Psoas muscle (tissue), 8 donors: Measurements from ENCODE around the gene PPDPF. TPM values are rescaled to one million over a fixed set of nuclear protein-coding genes. Genes with fewer than 3 reads are reported as not detected.

Experiments used
- ATAC-seq, 4 donors: fragments of 200-7000 bp; cut with Tn5 transposase; one replicate each; pipeline ENCODE4 v1.9.1; 2020; ENCODE audit warnings: moderate library complexity in 3 of 4, mild to moderate bottlenecking in 2 of 4
- DNase-seq, 2 donors: peaks; one replicate each; pipeline ENCODE4 v3.0.0-alpha.2; 2020
- H3K27ac ChIP-seq: fragments of 200-600 bp; one replicate; pipeline ENCODE4 v1.8.0; 2022
- H3K27me3 ChIP-seq, 3 donors: fragments of 200-600 bp in 1 of 3; one replicate each; pipeline versions ENCODE4 v1.6.1 to v1.8.0; 2013 to 2022; ENCODE audit warnings: low read length in 2 of 3, mild to moderate bottlenecking in 2 of 3, moderate library complexity in 1 of 3; ENCODE audit not compliant: insufficient read depth in 3 of 3
- H3K36me3 ChIP-seq, 2 donors: fragments of 200-600 bp in 1 of 2; one replicate each; pipeline versions ENCODE4 v1.6.1 to v1.8.0; 2013 to 2022; ENCODE audit warnings: low read depth in 1 of 2, mild to moderate bottlenecking in 1 of 2, moderate library complexity in 1 of 2; ENCODE audit not compliant: insufficient read depth in 1 of 2
- H3K4me1 ChIP-seq: fragments of 200-600 bp; one replicate; pipeline ENCODE4 v1.8.0; 2022
- H3K4me3 ChIP-seq: fragments of 200-600 bp; one replicate; pipeline ENCODE4 v1.8.0; 2022; ENCODE audit warnings: mild to moderate bottlenecking
- H3K9me3 ChIP-seq: fragments of 200-600 bp; one replicate; pipeline ENCODE4 v1.8.0; 2022
- CTCF ChIP-seq: fragments of 200-600 bp; IDR thresholded peaks from one replicate; pipeline ENCODE4 v1.8.0; 2022; ENCODE audit warnings: antibody characterized with exemption
- WGBS, 3 donors: extraction: QIAGEN DNeasy Blood & Tissue Kit; methylation state at CpG; one replicate each; pipeline versions ENCODE4 v1.1.6 to v1.1.7; 2013; 5-methylcytosine and 5-hydroxymethylcytosine counted together
- intact Hi-C, 2 donors: fragments of 100-400 bp; cut with DNase I; formaldehyde crosslinking; loops; one replicate each; pipeline versions ENCODE4 v1.11.0 to v1.14.2; 2022
- polyA plus RNA-seq, 3 donors: library from polyadenylated mRNA; stranded (reverse); fragments of 200-250 nt; gene quantifications; one replicate each; pipeline ENCODE4 v1.2.3, GENCODE V29; 2013
- total RNA-seq, 4 donors: library from RNA; stranded (reverse); fragmentation: NEBNext Ultra II Directional in 2 of 4; extraction: Animal tissue kit (Norgen Biotek cat#: 25700) in 2 of 4; gene quantifications; one replicate each; pipeline versions ENCODE4 v1.2.1 to v1.2.4, GENCODE V29; 2021 to 2023
- donor health status: healthy with polysubstance abuse.
- donor health status: DM: no; HTN: no; CAD: no; lungs with moderate emphysema.
- donor health status: Bipolar disorder and iron deficiency.
- donor health status: healthy.
- donor health status: DM: yes; HTN: yes; CAD: no.
- donor health status: DM: no; HTN: no; CAD: no.
- donor health status: DM: no; HTN: no; CAD: no.
- donor health status: DM: yes; HTN: yes; CAD: no.

PPDPF gene
- total and polyA plus RNA-seq, 7 donors: 130 to 198 (median 153) TPM

DNA sequence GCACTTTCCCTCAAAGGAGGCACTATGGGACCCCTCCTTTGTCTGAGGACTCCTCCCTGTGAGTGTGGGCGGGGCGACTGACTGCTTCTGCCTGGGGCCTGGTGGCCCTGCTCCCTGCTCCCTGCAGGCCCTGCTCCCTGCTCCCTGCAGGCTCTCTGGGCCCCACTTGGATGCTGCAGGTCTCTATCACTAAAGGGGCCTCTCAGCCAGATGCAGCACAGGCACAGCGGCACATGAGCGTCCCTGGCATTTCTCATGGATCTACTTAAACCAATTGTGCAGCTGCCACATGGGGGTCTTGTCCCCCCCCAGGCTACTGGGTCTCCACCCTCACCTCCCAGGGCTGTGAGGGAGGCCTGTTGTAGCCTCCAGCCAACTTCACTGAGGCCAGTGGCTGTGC lies 29.5 kb upstream of the PPDPF start:
- WGBS, 3 donors: 70 to 83% (median 73%) methylated on average over 2 to 4 of the region's 4 CpGs
- H3K27ac ChIP-seq: no peak overlapping the region
- TF ChIP-seq CTCF: no peak

GRCh38 chr20:63491635-63492230 lies 28.8 kb upstream of the PPDPF start:
- ATAC-seq: no peak
- H3K9me3 ChIP-seq: no peaks in the 10 kb centered on the region
- no peak for DNase-seq
- H3K4me1 ChIP-seq: peaks cover 21% of the 10 kb centered on the region
- H3K36me3 ChIP-seq: peaks cover 0 to 80% of the 10 kb centered on the region in 2 donors
- H3K27me3 ChIP-seq: no peaks in the 10 kb centered on the region
- intact Hi-C loops: no loop called here
- TF ChIP-seq CTCF: no peak
- WGBS, 3 donors: 43 to 66% (median 58%) methylated on average over 4 of the region's 4 CpGs
- H3K4me3 ChIP-seq: no peak overlapping the region
- H3K27ac ChIP-seq: no peak overlapping the region

More for the DNA sequence above, 29.5 kb upstream of the PPDPF start:
- intact Hi-C loops: no loop called here
- peaks cover 0 to 73% of the 10 kb centered on the region in 2 donors for H3K36me3 ChIP-seq
- no peak for ATAC-seq
- peaks cover 21% of the 10 kb centered on the region for H3K4me1 ChIP-seq
- no peak overlapping the region for H3K4me3 ChIP-seq
- H3K9me3 ChIP-seq: no peaks in the 10 kb centered on the region
- H3K27me3 ChIP-seq: no peaks in the 10 kb centered on the region
- peak in 1 of 2 donors; percentile 45 for DNase-seq

DNA sequence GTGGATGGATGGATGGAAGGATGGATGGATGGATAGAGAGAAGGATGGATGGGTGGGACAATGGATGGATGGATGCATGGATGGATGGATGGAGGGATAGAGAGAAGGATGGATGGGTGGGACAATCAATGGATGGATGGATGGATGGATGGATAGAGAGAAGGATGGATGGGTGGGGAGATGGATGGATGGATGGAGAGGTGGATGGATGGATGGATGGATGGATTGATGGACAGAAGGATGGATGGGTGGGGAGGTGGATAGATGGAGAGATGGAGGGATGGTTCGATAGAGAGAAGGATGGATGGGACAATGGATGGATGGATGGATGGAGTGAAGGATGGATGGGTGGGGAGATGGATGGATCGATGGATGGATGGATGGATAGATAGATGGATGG lies 28.0 kb upstream of the PPDPF start:
- no peak for TF ChIP-seq CTCF
- Histone ChIP-seq H3K4me3 (no peak overlapping the region), H3K36me3 (peaks cover 0 to 81% of the 10 kb centered on the region in 2 donors), H3K4me1 (peaks cover 21% of the 10 kb centered on the region), H3K9me3 (no peaks in the 10 kb centered on the region), H3K27me3 (peaks cover 0 to under 1% (median 0%) of the 10 kb centered on the region in 3 donors), H3K27ac (no peak overlapping the region)
- ATAC-seq: no peak
- intact Hi-C loops: no loop called here
- WGBS, 3 donors: 88 to 95% (median 90%) methylated on average over 2 of the region's 2 CpGs
- no peak for DNase-seq

GRCh38 chr20:63492982-63493381 lies 27.6 kb upstream of the PPDPF start:
- Histone ChIP-seq H3K27me3 (peaks cover 0 to 2% (median 0%) of the 10 kb centered on the region in 3 donors), H3K36me3 (peaks cover 0 to 76% of the 10 kb centered on the region in 2 donors), H3K27ac (no peak overlapping the region)

More at GRCh38 chr20:63492982-63493381, 27.6 kb upstream of the PPDPF start:
- Histone ChIP-seq H3K9me3 (no peaks in the 10 kb centered on the region), H3K4me3 (no peak overlapping the region), H3K4me1 (peaks cover 21% of the 10 kb centered on the region)
- DNase-seq: no peak
- 87 to 91% (median 90%) methylated on average over 13 to 14 of the region's 14 CpGs for WGBS, 3 donors
- no peak for ATAC-seq
- TF ChIP-seq CTCF: no peak
- intact Hi-C loops: no loop called here
